K562 (cell line): ENCODE measurements around the gene GET3. TPM values are rescaled to one million over a fixed set of nuclear protein-coding genes. Genes with fewer than 3 reads are reported as not detected.
A peak's percentile ranks its signal among the peaks of the same experiment; 100 is the strongest.

Source experiments
- ARID2 ChIP-seq: fragments of 450-650 bp; IDR thresholded peaks from 2 replicates; pipeline ENCODE4 v1.6.1; 2017; ENCODE audit warnings: antibody characterized with exemption, mild to moderate bottlenecking
- HDGF ChIP-seq: fragments of 450-650 bp; IDR thresholded peaks from 2 replicates; pipeline ENCODE4 v1.6.1; 2016
- HIVEP1 ChIP-seq: fragments of 250-450 bp; sonication (Bioruptor Pico); IDR thresholded peaks from 2 replicates; pipeline ENCODE4 v1.4.0; 2020; ENCODE audit warnings: mild to moderate bottlenecking
- JUNB ChIP-seq: fragments of 450-650 bp; formaldehyde crosslinking; conservative IDR thresholded peaks from 2 replicates; pipeline ENCODE4 v1.4.0; 2020; ENCODE audit warnings: mild to moderate bottlenecking
- MAZ ChIP-seq, 2 experiments: fragments of 450-650 bp in 1 of 2; sonication (generic) in 1 of 2; formaldehyde crosslinking; IDR thresholded peaks in 1 of 2; conservative IDR thresholded peaks in 1 of 2; 2 replicates each; pipeline versions ENCODE4 v1.4.0 to v1.5.0; 2020; ENCODE audit warnings: mild to moderate bottlenecking in 1 of 2, missing genetic modification reagents in 1 of 2
- PTBP1 ChIP-seq: fragments of 200-400 bp; formaldehyde crosslinking; IDR thresholded peaks from 2 replicates; pipeline ENCODE4 v1.6.1; 2017; ENCODE audit warnings: low read depth, low read length
- SMARCA4 ChIP-seq: fragments of 450-650 bp; IDR thresholded peaks from 2 replicates; pipeline ENCODE4 v1.6.1; 2016
- SPI1 ChIP-seq: IDR thresholded peaks from 2 replicates; pipeline ENCODE4 v1.6.1; 2011; ENCODE audit warnings: low read depth, low read length, control low read depth, borderline replicate concordance
- TARDBP ChIP-seq: fragments of 450-650 bp; IDR thresholded peaks from 2 replicates; pipeline ENCODE4 v1.6.1; 2016
- XRCC5 ChIP-seq: fragments of 200-400 bp; formaldehyde crosslinking; IDR thresholded peaks from 2 replicates; pipeline ENCODE4 v1.6.1; 2017; ENCODE audit warnings: low read depth, mild to moderate bottlenecking, low read length
- polyA plus RNA-seq, 8 experiments: library from polyadenylated mRNA; depleted of rRNA in 4 of 8; stranded (reverse) in 5 of 8; unstranded in 3 of 8; fragments of >200 nt; fragmentation: Nextera tagmentation in 2 of 8; fragmentation: Illumina TruSeq in 1 of 8; extraction: Ambion mirVana in 2 of 8; extraction: Trizol in 1 of 8; gene quantifications; 2 replicates each; pipeline versions ENCODE4 v1.2.1 to v1.2.3, GENCODE V29; 2011 to 2014; ENCODE audit warnings: inconsistent platforms in 1 of 8, missing spikeins in 1 of 8
- total RNA-seq, 7 experiments: library from RNA; depleted of rRNA in 6 of 7; stranded (reverse); fragments of >200 nt in 6 of 7; fragmentation: Illumina TruSeq in 2 of 7; extraction: Trizol in 2 of 7; gene quantifications; 2 replicates each; pipeline versions ENCODE4 v1.2.1 to v1.2.3, GENCODE V29; 2011 to 2021; ENCODE audit warnings: low replicate concordance in 1 of 7
- TF ChIP-seq, protein P1 (sequence below): fragments of 250-450 bp; sonication (Bioruptor Pico); IDR thresholded peaks from 2 replicates; pipeline ENCODE4 v1.8.0; 2022; ENCODE audit warnings: moderate library complexity, mild to moderate bottlenecking, inconsistent platforms
- TF ChIP-seq, protein P2 (sequence below): fragments of 200-800 bp; sonication (Bioruptor generic); IDR thresholded peaks from 2 replicates; pipeline ENCODE4 v1.6.1; 2017; ENCODE audit warnings: missing genetic modification characterization, missing compliant biosample characterization
- TF ChIP-seq, protein P3 (sequence below): fragments of 450-650 bp; formaldehyde crosslinking; IDR thresholded peaks from 2 replicates; pipeline ENCODE4 v1.4.0; 2022; ENCODE audit warnings: missing genetic modification characterization
- TF ChIP-seq, protein P4 (sequence below): sonication (generic); formaldehyde crosslinking; IDR thresholded peaks from 2 replicates; pipeline ENCODE4 v1.8.0; 2022; ENCODE audit warnings: mild to moderate bottlenecking, low read depth, missing genetic modification reagents
- TF ChIP-seq, protein P5 (sequence below): sonication (generic); formaldehyde crosslinking; IDR thresholded peaks from 2 replicates; pipeline ENCODE4 v1.8.0; 2022; ENCODE audit warnings: mild to moderate bottlenecking, missing genetic modification reagents, borderline replicate concordance
- TF ChIP-seq, protein P6 (sequence below): fragments of 450-650 bp; formaldehyde crosslinking; conservative IDR thresholded peaks from 2 replicates; pipeline ENCODE4 v1.4.0; 2022; ENCODE audit warnings: mild to moderate bottlenecking, missing genetic modification characterization

The GET3 gene
- total and polyA plus RNA-seq, 9 of the 15 experiments (the other 6 are each of a cell fraction or from before 2014, with no cell fraction given): 8.3 to 83.5 (median 51.8) TPM

DNA sequence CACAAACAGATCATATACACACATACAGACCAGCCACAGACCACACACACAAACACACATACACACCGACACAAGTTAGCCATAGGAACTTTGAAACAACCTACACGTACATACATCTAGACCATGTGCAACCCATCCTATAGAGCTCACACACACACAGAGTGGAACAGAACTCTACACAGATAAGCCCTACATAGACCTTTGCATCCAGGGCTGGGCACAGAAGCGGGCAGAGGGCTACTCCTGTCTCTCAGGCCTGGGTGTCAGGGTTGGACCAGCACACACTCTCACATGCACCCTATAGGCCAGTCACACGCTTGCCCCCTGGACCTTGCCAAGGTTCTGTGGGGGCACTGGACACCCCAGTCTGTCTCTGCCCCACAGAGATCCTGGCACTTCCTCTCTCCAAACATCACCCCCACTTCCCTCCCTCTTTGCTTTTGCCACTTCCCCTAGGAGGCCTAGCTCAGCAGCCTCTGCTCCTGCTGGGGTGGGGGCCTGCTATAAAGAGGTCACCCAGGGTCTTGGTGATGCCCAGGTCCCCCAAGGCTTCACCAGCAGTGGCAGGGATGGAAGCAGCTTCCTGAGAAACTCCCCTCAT lies 48.2 kb downstream of the GET3 start (continued):
- TF ChIP-seq PTBP1 (no peak), HDGF (peak; percentile 41; the same call in 1 of the 2 replicates), MAZ (CRISPR knock-in tag; conservative IDR thresholded peaks at IDR 0.05 in 1 of 2, IDR thresholded peaks at IDR 0.05 in 1 of 2) (peak in 1 of 2 experiments; percentile 45; a peak in 1 of 4 replicates), SPI1 (peak; percentile 91), TARDBP (no peak), ARID2 (0 out of 2 replicates have a peak, but pooled peaks have one; percentile 15), HIVEP1 (peak; percentile 23; the same call in 1 of the 2 replicates), SMARCA4 (no peak), JUNB (CRISPR knock-in tag) (0 out of 2 replicates have a peak, but pooled peaks have one; percentile 27), XRCC5 (no peak)
- TF ChIP-seq, protein P1, sequence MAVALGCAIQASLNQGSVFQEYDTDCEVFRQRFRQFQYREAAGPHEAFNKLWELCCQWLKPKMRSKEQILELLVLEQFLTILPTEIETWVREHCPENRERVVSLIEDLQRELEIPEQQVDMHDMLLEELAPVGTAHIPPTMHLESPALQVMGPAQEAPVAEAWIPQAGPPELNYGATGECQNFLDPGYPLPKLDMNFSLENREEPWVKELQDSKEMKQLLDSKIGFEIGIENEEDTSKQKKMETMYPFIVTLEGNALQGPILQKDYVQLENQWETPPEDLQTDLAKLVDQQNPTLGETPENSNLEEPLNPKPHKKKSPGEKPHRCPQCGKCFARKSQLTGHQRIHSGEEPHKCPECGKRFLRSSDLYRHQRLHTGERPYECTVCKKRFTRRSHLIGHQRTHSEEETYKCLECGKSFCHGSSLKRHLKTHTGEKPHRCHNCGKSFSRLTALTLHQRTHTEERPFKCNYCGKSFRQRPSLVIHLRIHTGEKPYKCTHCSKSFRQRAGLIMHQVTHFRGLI: 0 out of 2 replicates have a peak, but pooled peaks have one; percentile 5
- TF ChIP-seq, protein P2, sequence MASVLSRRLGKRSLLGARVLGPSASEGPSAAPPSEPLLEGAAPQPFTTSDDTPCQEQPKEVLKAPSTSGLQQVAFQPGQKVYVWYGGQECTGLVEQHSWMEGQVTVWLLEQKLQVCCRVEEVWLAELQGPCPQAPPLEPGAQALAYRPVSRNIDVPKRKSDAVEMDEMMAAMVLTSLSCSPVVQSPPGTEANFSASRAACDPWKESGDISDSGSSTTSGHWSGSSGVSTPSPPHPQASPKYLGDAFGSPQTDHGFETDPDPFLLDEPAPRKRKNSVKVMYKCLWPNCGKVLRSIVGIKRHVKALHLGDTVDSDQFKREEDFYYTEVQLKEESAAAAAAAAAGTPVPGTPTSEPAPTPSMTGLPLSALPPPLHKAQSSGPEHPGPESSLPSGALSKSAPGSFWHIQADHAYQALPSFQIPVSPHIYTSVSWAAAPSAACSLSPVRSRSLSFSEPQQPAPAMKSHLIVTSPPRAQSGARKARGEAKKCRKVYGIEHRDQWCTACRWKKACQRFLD (CRISPR knock-in tag): 0 out of 2 replicates have a peak, but pooled peaks have one; percentile 19
- TF ChIP-seq, protein P3, sequence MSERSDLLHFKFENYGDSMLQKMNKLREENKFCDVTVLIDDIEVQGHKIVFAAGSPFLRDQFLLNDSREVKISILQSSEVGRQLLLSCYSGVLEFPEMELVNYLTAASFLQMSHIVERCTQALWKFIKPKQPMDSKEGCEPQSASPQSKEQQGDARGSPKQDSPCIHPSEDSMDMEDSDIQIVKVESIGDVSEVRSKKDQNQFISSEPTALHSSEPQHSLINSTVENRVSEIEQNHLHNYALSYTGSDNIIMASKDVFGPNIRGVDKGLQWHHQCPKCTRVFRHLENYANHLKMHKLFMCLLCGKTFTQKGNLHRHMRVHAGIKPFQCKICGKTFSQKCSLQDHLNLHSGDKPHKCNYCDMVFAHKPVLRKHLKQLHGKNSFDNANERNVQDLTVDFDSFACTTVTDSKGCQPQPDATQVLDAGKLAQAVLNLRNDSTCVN (CRISPR knock-in tag): 0 out of 2 replicates have a peak, but pooled peaks have one; percentile 1
- TF ChIP-seq, protein P4, sequence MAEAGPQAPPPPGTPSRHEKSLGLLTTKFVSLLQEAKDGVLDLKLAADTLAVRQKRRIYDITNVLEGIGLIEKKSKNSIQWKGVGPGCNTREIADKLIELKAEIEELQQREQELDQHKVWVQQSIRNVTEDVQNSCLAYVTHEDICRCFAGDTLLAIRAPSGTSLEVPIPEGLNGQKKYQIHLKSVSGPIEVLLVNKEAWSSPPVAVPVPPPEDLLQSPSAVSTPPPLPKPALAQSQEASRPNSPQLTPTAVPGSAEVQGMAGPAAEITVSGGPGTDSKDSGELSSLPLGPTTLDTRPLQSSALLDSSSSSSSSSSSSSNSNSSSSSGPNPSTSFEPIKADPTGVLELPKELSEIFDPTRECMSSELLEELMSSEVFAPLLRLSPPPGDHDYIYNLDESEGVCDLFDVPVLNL: no peak
- TF ChIP-seq, protein P5, sequence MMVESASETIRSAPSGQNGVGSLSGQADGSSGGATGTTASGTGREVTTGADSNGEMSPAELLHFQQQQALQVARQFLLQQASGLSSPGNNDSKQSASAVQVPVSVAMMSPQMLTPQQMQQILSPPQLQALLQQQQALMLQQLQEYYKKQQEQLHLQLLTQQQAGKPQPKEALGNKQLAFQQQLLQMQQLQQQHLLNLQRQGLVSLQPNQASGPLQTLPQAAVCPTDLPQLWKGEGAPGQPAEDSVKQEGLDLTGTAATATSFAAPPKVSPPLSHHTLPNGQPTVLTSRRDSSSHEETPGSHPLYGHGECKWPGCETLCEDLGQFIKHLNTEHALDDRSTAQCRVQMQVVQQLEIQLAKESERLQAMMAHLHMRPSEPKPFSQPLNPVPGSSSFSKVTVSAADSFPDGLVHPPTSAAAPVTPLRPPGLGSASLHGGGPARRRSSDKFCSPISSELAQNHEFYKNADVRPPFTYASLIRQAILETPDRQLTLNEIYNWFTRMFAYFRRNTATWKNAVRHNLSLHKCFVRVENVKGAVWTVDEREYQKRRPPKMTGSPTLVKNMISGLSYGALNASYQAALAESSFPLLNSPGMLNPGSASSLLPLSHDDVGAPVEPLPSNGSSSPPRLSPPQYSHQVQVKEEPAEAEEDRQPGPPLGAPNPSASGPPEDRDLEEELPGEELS (CRISPR knock-in tag): 0 out of 2 replicates have a peak, but pooled peaks have one; percentile 4
- TF ChIP-seq, protein P6, sequence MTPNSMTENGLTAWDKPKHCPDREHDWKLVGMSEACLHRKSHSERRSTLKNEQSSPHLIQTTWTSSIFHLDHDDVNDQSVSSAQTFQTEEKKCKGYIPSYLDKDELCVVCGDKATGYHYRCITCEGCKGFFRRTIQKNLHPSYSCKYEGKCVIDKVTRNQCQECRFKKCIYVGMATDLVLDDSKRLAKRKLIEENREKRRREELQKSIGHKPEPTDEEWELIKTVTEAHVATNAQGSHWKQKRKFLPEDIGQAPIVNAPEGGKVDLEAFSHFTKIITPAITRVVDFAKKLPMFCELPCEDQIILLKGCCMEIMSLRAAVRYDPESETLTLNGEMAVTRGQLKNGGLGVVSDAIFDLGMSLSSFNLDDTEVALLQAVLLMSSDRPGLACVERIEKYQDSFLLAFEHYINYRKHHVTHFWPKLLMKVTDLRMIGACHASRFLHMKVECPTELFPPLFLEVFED (CRISPR knock-in tag): 0 out of 2 replicates have a peak, but pooled peaks have one; percentile 1
